Measurements from ENCODE around the gene SYNE1.

Gene SYNE1

GRCh38 chr6:152277826-152278329 is 359.3 kb downstream of the SYNE1 start:
- Histone ChIP-seq H3K36me3 (no peaks in the 10 kb centered on the region), H3K27me3 (ENCODE audit: insufficient read depth, low read depth, severe bottlenecking) (no peaks in the 10 kb centered on the region), H3K4me3 (ENCODE audit: low read depth, low read length) (no peak overlapping the region), H3K9me3 (ENCODE audit: severe bottlenecking) (no peaks in the 10 kb centered on the region), H3K27ac (peak overlapping the region; percentile 50)
- peak; percentile 75 for DNase-seq
- TF ChIP-seq, protein P1, sequence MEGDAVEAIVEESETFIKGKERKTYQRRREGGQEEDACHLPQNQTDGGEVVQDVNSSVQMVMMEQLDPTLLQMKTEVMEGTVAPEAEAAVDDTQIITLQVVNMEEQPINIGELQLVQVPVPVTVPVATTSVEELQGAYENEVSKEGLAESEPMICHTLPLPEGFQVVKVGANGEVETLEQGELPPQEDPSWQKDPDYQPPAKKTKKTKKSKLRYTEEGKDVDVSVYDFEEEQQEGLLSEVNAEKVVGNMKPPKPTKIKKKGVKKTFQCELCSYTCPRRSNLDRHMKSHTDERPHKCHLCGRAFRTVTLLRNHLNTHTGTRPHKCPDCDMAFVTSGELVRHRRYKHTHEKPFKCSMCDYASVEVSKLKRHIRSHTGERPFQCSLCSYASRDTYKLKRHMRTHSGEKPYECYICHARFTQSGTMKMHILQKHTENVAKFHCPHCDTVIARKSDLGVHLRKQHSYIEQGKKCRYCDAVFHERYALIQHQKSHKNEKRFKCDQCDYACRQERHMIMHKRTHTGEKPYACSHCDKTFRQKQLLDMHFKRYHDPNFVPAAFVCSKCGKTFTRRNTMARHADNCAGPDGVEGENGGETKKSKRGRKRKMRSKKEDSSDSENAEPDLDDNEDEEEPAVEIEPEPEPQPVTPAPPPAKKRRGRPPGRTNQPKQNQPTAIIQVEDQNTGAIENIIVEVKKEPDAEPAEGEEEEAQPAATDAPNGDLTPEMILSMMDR (IDR thresholded peaks at IDR 0.05; ENCODE audit: low read depth, low read length) = no peak

DNA sequence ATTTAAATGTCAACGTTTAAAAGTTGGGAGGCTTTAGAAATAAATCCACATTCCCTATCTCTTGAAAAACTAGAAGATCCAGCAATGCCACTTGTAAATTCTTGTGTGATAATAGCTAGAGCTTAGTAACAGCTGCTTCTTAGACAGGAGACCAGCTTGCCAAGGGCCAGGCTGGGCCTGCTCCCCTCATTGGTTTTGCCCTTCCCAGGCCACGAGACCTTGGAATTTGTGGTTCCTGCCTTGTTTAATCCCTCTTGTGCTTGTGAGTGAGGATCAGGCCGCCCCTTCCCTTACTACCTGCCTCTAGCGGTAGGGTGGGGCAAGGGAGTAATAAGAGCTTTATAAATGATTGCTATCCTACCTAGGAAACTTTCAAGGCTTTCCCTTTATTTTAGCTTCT is 363.5 kb downstream of the SYNE1 start:
- peak; percentile 85 for DNase-seq
- no peaks in the 10 kb centered on the region for H3K27me3 ChIP-seq (ENCODE audit: insufficient read depth, low read depth, severe bottlenecking)
- H3K27ac ChIP-seq = no peak overlapping the region
- no peaks in the 10 kb centered on the region for H3K36me3 ChIP-seq
- H3K4me3 ChIP-seq (ENCODE audit: low read depth, low read length) = no peak overlapping the region
- no peaks in the 10 kb centered on the region for H3K9me3 ChIP-seq (ENCODE audit: severe bottlenecking)
- TF ChIP-seq, protein P1 (IDR thresholded peaks at IDR 0.05; ENCODE audit: low read depth, low read length) = peak; percentile 48

- Histone ChIP-seq H3K27me3 (ENCODE audit: insufficient read depth, low read depth, severe bottlenecking) (no peaks in the 10 kb centered on the region), H3K4me3 (ENCODE audit: low read depth, low read length) (no peak overlapping the region), H3K36me3 (no peaks in the 10 kb centered on the region), H3K27ac (no peak overlapping the region; the same call in 1 of the 2 replicates), H3K9me3 (ENCODE audit: severe bottlenecking) (no peaks in the 10 kb centered on the region)
- no peak for DNase-seq
- TF ChIP-seq, protein P1 (IDR thresholded peaks at IDR 0.05; ENCODE audit: low read depth, low read length) = no peak
Observed at GRCh38 chr6:152273002-152273401, 364.2 kb downstream of the SYNE1 start.

DNA sequence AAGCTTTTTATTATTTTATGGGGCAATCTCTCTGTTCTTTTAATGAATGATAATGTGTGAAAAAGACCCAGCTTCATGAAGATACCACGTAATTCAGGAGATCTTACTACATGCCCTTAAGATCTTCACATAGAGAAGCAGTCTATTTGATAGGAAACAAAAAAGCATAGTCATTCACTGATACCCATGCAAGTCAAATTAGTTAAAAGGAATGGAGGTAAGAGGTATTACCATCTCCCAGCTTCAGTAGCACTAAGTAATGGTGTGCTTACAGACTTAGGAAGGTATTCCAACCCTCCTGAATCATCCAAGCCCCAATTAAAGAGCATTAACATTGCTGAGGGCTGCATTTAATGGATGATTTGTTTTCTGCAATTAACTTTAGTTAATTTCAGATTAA is 364.7 kb downstream of the SYNE1 start:
- Histone ChIP-seq H3K27me3 (ENCODE audit: insufficient read depth, low read depth, severe bottlenecking) (no peaks in the 10 kb centered on the region), H3K27ac (no peak overlapping the region), H3K9me3 (ENCODE audit: severe bottlenecking) (no peaks in the 10 kb centered on the region), H3K36me3 (no peaks in the 10 kb centered on the region), H3K4me3 (ENCODE audit: low read depth, low read length) (no peak overlapping the region)
- TF ChIP-seq, protein P1 (IDR thresholded peaks at IDR 0.05; ENCODE audit: low read depth, low read length) = no peak
- DNase-seq = no peak

GRCh38 chr6:152271776-152272464 is 365.2 kb downstream of the SYNE1 start:
- no peak overlapping the region for H3K4me3 ChIP-seq (ENCODE audit: low read depth, low read length)
- H3K27me3 ChIP-seq (ENCODE audit: insufficient read depth, low read depth, severe bottlenecking) = no peaks in the 10 kb centered on the region
- H3K36me3 ChIP-seq = no peaks in the 10 kb centered on the region
- no peaks in the 10 kb centered on the region for H3K9me3 ChIP-seq (ENCODE audit: severe bottlenecking)
- H3K27ac ChIP-seq = peak overlapping the region; percentile 13; the same call in 1 of the 2 replicates
- TF ChIP-seq, protein P1 (IDR thresholded peaks at IDR 0.05; ENCODE audit: low read depth, low read length) = no peak
- no peak for DNase-seq

Data from WERI-Rb-1 (cell line).